Endodermal cell (in vitro differentiated cells): ENCODE data around the gene DQX1. TPM values are rescaled to one million over a fixed set of nuclear protein-coding genes. Genes with fewer than 3 reads are reported as not detected.

Experiments
- DNase-seq: peaks from one replicate; pipeline ENCODE4 v3.0.0-alpha.2; 2017
- H3K27ac ChIP-seq: 2 replicates; pipeline ENCODE4 v1.5.1; 2013; ENCODE audit warnings: mild to moderate bottlenecking, low read depth, low read length, moderate library complexity
- H3K27me3 ChIP-seq: 2 replicates; pipeline ENCODE4 v1.6.1; 2013; ENCODE audit warnings: mild to moderate bottlenecking, low read length, moderate library complexity; ENCODE audit not compliant: insufficient read depth, control insufficient read depth, poor library complexity, severe bottlenecking
- H3K36me3 ChIP-seq: 2 replicates; pipeline ENCODE4 v1.7.0; 2013; ENCODE audit warnings: mild to moderate bottlenecking, low read length, moderate library complexity; ENCODE audit not compliant: control insufficient read depth, insufficient read depth
- H3K4me1 ChIP-seq: one replicate; pipeline ENCODE4 v1.7.0; 2013; ENCODE audit warnings: low read length; ENCODE audit not compliant: control insufficient read depth, insufficient read depth
- H3K4me3 ChIP-seq: 2 replicates; pipeline ENCODE4 v1.5.1; 2013; ENCODE audit warnings: mild to moderate bottlenecking, low read length, moderate library complexity
- H3K9ac ChIP-seq: 2 replicates; pipeline ENCODE4 v1.6.1; 2013; ENCODE audit warnings: mild to moderate bottlenecking, low read length, moderate library complexity; ENCODE audit not compliant: poor library complexity, severe bottlenecking; ENCODE audit errors: extremely low read depth
- H3K9me3 ChIP-seq: 2 replicates; pipeline ENCODE4 v1.6.1; 2013; ENCODE audit warnings: mild to moderate bottlenecking, low read length, moderate library complexity; ENCODE audit not compliant: control insufficient read depth
- H3K27ac Mint-ChIP-seq: 2 replicates; pipeline ENCODE4 v1.8.0; 2020; ENCODE audit warnings: mixed read lengths
- H3K27me3 Mint-ChIP-seq: 2 replicates; pipeline ENCODE4 v1.8.0; 2021; ENCODE audit warnings: mild to moderate bottlenecking, mixed read lengths; ENCODE audit not compliant: insufficient read depth
- H3K36me3 Mint-ChIP-seq: 2 replicates; pipeline ENCODE4 v1.8.0; 2020; ENCODE audit warnings: low read depth, mixed read lengths
- H3K4me1 Mint-ChIP-seq: 2 replicates; pipeline ENCODE4 v1.8.0; 2020; ENCODE audit warnings: mixed read lengths
- H3K4me3 Mint-ChIP-seq: 2 replicates; pipeline ENCODE4 v1.8.0; 2020; ENCODE audit warnings: mild to moderate bottlenecking, moderate library complexity, mixed read lengths
- H3K9me3 Mint-ChIP-seq: 2 replicates; pipeline ENCODE4 v1.8.0; 2020; ENCODE audit warnings: mild to moderate bottlenecking, mixed read lengths
- WGBS, 2 experiments: methylation state at CpG; one replicate each; pipeline versions ENCODE4 v1.1.5 to v1.1.7; 2013; ENCODE audit warnings: missing lambda C conversion rate in 2 of 2, mixed read lengths in 1 of 2; ENCODE audit not compliant: insufficient coverage in 1 of 2, insufficient read length in 1 of 2; 5-methylcytosine and 5-hydroxymethylcytosine counted together
- total RNA-seq, 2 donors: library from RNA; stranded (reverse); fragmentation: NEBNext Ultra II Directional in 1 of 2; extraction: Animal tissue kit (Norgen Biotek cat#: 25700) in 1 of 2; gene quantifications; 2 replicates in 1 of 2; 3 replicates in 1 of 2; pipeline ENCODE4 v1.2.1, GENCODE V29; 2021
- TF ChIP-seq, protein P1 (sequence below): fragments of 200-600 bp; sonication (generic); conservative IDR thresholded peaks from 2 replicates; pipeline ENCODE4 v1.5.0; 2021; ENCODE audit warnings: antibody characterized with exemption, mild to moderate bottlenecking

Gene DQX1
- total RNA-seq, 2 donors from 2014 or later: 0.93 to 1.1 TPM

DNA sequence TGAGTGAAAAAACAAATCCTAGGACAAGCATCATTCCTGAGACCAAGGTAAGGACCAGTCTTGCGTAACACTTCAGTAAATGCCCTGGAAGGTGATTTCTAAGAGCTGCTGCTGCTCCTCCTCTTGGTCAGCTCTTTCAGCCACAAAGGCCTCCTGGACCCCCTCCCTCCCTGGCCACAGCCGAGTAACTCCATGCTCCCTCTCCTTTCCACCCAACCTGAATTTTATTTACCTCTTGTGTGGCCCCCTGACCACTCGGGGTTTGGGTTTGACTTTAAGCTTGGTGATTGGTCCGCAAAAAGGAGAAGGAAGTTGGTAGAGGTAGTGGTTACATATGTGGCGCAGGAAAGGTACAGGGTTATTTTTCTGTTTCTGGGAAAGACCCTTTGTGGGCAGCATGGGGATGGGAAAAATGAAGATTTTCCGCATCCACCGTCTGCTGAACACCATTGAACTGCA is 12.9 kb upstream of the DQX1 start:
- Histone ChIP-seq H3K4me3 (no peak overlapping the region), H3K4me1 (no peaks in the 10 kb centered on the region), H3K9ac (no peak overlapping the region), H3K36me3 (no peaks in the 10 kb centered on the region), H3K9me3 (no peaks in the 10 kb centered on the region), H3K27ac (no peak overlapping the region), H3K27me3 (no peaks in the 10 kb centered on the region)
- H3K27me3 Mint-ChIP-seq: peaks cover 2% of the 10 kb centered on the region
- peaks cover under 1% of the 10 kb centered on the region for H3K36me3 Mint-ChIP-seq
- 93 to 94% methylated on average over 4 to 7 of the region's 7 CpGs for WGBS, 2 experiments
- DNase-seq: no peak
- H3K4me1 Mint-ChIP-seq: peaks cover 9% of the 10 kb centered on the region
- H3K4me3 Mint-ChIP-seq: no peak overlapping the region
- TF ChIP-seq, protein P1, sequence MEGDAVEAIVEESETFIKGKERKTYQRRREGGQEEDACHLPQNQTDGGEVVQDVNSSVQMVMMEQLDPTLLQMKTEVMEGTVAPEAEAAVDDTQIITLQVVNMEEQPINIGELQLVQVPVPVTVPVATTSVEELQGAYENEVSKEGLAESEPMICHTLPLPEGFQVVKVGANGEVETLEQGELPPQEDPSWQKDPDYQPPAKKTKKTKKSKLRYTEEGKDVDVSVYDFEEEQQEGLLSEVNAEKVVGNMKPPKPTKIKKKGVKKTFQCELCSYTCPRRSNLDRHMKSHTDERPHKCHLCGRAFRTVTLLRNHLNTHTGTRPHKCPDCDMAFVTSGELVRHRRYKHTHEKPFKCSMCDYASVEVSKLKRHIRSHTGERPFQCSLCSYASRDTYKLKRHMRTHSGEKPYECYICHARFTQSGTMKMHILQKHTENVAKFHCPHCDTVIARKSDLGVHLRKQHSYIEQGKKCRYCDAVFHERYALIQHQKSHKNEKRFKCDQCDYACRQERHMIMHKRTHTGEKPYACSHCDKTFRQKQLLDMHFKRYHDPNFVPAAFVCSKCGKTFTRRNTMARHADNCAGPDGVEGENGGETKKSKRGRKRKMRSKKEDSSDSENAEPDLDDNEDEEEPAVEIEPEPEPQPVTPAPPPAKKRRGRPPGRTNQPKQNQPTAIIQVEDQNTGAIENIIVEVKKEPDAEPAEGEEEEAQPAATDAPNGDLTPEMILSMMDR: no peak
- no peak overlapping the region for H3K27ac Mint-ChIP-seq
- H3K9me3 Mint-ChIP-seq: no peaks in the 10 kb centered on the region

DNA sequence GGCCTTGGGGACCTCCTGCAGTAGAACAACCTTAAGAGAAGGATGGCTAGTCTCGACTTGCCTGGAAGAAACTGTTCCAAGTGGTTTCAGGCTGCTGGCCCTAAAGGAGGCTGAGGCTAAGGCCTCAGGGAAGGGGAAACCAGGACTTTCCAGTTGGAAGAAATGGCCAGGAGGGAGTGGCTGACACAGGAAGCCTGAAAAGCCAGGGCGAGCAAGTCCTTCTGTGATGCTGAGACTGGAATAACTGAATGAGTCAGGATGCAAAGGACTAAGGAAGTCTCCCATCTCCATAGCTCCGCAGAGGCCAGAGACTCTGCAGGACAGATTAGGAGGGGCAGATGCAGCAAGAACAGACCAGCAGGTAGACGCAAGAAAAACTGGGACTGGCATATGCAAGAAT is 11.1 kb upstream of the DQX1 start:
- no peaks in the 10 kb centered on the region for H3K27me3 ChIP-seq
- WGBS, 2 experiments: 77 to 82% methylated on average over 4 of the region's 4 CpGs

DNA sequence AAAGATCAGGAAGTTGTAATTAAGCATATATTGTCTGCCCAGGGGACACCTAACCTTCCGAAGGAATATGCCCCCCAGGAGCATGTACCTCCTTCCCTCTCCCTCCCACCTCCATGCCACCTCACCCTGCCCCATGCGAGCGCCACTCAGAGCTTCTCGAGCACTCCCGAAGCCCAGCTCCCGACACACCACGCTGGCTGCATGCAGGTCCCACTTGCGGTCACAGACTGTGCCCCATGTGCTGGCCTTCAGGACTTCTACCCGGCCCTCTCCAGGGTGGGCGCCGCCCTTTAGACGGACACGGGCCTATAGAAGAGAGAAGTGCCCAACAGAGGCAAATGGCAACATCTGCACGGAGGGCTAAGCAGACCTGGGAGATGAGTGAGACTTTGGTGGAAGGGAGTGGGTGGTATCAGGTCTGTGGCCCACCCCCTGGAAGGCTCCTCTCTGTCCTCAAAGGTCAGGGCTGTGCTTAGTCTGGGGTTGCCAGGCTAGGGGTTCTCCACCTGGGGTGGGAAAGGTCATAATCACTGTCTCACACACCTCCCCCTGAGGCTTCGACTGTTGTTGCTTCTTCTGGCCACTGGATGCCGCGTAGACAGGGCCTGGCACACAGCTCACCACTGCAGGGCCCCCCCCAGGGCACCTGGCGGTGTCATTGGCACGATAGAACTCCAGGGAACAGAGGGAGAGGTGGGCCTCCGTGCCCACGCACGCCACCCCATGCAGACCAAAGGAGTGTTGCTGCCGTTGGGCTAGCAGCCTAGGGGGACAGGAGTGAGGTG is 10.3 kb upstream of the DQX1 start:
- no peaks in the 10 kb centered on the region for H3K4me1 ChIP-seq
- Mint-ChIP-seq H3K4me1 (peaks cover 9% of the 10 kb centered on the region), H3K4me3 (no peak overlapping the region), H3K27ac (no peak overlapping the region), H3K9me3 (no peaks in the 10 kb centered on the region), H3K27me3 (peaks cover 2% of the 10 kb centered on the region), H3K36me3 (peaks cover 8% of the 10 kb centered on the region)
- no peak for DNase-seq
- peaks cover 9% of the 10 kb centered on the region for H3K36me3 ChIP-seq
- no peaks in the 10 kb centered on the region for H3K9me3 ChIP-seq
- no peaks in the 10 kb centered on the region for H3K27me3 ChIP-seq
- 92 to 97% methylated on average over 16 to 23 of the region's 23 CpGs for WGBS, 2 experiments
- no peak overlapping the region for H3K27ac ChIP-seq
- no peak overlapping the region for H3K9ac ChIP-seq
- TF ChIP-seq, protein P1: no peak
- no peak overlapping the region for H3K4me3 ChIP-seq

More for the DNA sequence above, 11.1 kb upstream of the DQX1 start:
- H3K36me3 ChIP-seq: peaks cover 5% of the 10 kb centered on the region
- TF ChIP-seq, protein P1: no peak
- Mint-ChIP-seq H3K27ac (no peak overlapping the region), H3K36me3 (peaks cover 4% of the 10 kb centered on the region), H3K4me3 (no peak overlapping the region), H3K27me3 (peaks cover 2% of the 10 kb centered on the region), H3K9me3 (no peaks in the 10 kb centered on the region), H3K4me1 (peaks cover 9% of the 10 kb centered on the region)
- H3K9me3 ChIP-seq: no peaks in the 10 kb centered on the region
- no peaks in the 10 kb centered on the region for H3K4me1 ChIP-seq
- no peak for DNase-seq
- no peak overlapping the region for H3K27ac ChIP-seq
- H3K4me3 ChIP-seq: no peak overlapping the region
- H3K9ac ChIP-seq: no peak overlapping the region
